HK-2 (cell line): Measurements from ENCODE around the gene UBE2O.

Source experiments
- DNase-seq: peaks from one replicate; pipeline ENCODE4 v3.0.0-alpha.2; 2018; ENCODE audit not compliant: unreplicated experiment

Gene UBE2O

GRCh38 chr17:76345377-76345974 lies 107.5 kb downstream of the UBE2O start:
- no peak for DNase-seq

GRCh38 chr17:76343106-76343505 lies 109.8 kb downstream of the UBE2O start:
- DNase-seq = no peak

GRCh38 chr17:76341301-76341700 lies 111.7 kb downstream of the UBE2O start:
- DNase-seq = no peak
